Epithelial cell of proximal tubule (primary cell): ENCODE data around the gene CREBZF. TPM values are rescaled to one million over a fixed set of nuclear protein-coding genes. Genes with fewer than 3 reads are reported as not detected.
"Not testable (repeated sequence)": the region's sequence is repeated elsewhere in the genome, so short reads cannot be mapped to it uniquely, and the experiment has no call there.

Experiments
- DNase-seq: peaks from one replicate; pipeline ENCODE4 v3.0.0-alpha.2; 2011; ENCODE audit warnings: low read depth
- H3K4me3 ChIP-seq: 2 replicates; pipeline ENCODE4 v1.5.1; 2011; ENCODE audit warnings: low read depth, mild to moderate bottlenecking, low read length
- total RNA-seq: library from RNA; depleted of rRNA; stranded (reverse); fragments of >200 nt; gene quantifications from 2 replicates; pipeline ENCODE4 v1.2.3, GENCODE V29; 2015
- TF ChIP-seq, protein P1 (sequence below): conservative IDR thresholded peaks from 2 replicates; pipeline ENCODE4 v1.5.1; 2012; ENCODE audit warnings: low read depth, mild to moderate bottlenecking, low read length

The CREBZF gene
- total RNA-seq, 1 donor from 2014 or later = 24.7 TPM

DNA sequence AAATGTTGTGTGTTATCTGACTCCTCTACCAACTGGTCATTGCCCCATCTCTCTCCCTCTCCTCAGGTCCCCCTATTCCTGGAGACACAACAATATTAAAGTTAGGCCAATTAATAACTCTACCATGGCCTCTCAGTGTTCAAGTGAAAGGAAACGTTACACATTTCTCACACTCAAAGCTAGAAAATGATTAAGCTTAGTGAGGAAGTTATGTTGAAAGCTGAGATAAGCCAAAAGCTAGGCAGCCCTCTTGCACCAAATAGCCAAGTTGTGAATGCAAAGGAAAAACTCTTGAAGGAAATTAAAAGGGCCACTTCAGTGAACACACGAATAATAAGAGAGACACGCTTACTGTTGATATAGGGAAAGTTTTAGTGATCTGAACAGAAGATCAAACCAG lies 44.7 kb downstream of the CREBZF start:
- DNase-seq = no peak
- H3K4me3 ChIP-seq = no peak overlapping the region
- TF ChIP-seq, protein P1, sequence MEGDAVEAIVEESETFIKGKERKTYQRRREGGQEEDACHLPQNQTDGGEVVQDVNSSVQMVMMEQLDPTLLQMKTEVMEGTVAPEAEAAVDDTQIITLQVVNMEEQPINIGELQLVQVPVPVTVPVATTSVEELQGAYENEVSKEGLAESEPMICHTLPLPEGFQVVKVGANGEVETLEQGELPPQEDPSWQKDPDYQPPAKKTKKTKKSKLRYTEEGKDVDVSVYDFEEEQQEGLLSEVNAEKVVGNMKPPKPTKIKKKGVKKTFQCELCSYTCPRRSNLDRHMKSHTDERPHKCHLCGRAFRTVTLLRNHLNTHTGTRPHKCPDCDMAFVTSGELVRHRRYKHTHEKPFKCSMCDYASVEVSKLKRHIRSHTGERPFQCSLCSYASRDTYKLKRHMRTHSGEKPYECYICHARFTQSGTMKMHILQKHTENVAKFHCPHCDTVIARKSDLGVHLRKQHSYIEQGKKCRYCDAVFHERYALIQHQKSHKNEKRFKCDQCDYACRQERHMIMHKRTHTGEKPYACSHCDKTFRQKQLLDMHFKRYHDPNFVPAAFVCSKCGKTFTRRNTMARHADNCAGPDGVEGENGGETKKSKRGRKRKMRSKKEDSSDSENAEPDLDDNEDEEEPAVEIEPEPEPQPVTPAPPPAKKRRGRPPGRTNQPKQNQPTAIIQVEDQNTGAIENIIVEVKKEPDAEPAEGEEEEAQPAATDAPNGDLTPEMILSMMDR = no peak

DNA sequence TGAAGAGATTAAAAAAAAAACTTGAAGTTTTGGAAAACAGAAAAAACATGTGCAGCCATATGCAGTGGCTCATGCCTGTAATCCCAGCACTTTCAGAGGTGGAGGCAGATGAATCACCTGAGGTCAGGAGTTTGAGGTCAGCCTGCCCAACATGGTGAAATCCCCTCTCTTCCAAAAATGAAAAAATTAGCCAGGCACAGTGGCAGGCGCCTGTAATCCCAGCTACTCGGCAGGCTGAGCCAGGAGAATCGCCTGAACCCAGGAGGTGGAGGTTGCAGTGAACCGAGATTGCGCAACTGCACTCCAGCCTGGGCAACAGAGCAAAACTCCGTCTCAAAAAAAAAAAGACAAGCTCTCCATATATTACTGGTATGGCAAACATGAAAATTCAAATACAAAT lies 45.4 kb downstream of the CREBZF start:
- TF ChIP-seq, protein P1 = no peak
- peak; percentile 33 for DNase-seq
- H3K4me3 ChIP-seq = no peak overlapping the region

DNA sequence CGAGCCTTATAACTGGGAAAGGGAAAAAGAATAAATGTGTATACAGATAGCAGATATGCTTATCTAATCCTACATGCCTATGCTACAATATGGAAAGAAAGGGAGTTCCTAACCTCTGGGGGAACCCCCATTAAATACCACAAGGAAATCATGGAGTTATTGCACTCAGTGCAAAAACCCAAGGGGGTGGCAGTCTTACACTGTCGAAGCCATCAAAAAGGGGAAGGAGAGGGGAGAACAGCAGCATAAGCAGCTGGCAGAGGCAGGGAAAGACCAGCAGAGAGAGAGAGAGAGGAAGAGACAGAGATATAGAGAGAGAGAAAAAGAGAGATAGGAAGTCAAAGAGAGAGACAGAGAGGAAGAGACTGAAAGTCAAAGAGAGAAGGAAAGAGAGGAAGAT lies 53.3 kb downstream of the CREBZF start:
- H3K4me3 ChIP-seq, DNase-seq: not testable (repeated sequence)

Other genes with a start within 250 kb of the CREBZF start
- 0.17 and 0.58 TPM in 2 replicates for gene DLG2, start 37.8 kb downstream of the CREBZF start, total RNA-seq
- gene TMEM126B, start 36.5 kb downstream of the CREBZF start, total RNA-seq = 68.8 and 86.8 TPM in 2 replicates
- gene TMEM126A, start 17.2 kb downstream of the CREBZF start, total RNA-seq = 24.3 and 24.6 TPM in 2 replicates
- gene CCDC89, start 21.1 kb upstream of the CREBZF start, total RNA-seq = 0.51 TPM in 1 of 2 replicates, not detected in the other
- gene SYTL2, start 146.0 kb upstream of the CREBZF start, total RNA-seq = 5.6 and 25.7 TPM in 2 replicates
- gene CCDC83, start 190.3 kb upstream of the CREBZF start, total RNA-seq = not detected in 2 replicates